HG03432 (cell line): ENCODE data around the gene C6orf89.

Source experiments
- ATAC-seq: cut with Tn5 transposase; IDR thresholded peaks from one replicate; pipeline ENCODE4 v1.9.1; 2021; ENCODE audit warnings: mild to moderate bottlenecking, moderate library complexity; ENCODE audit not compliant: unreplicated experiment

Gene C6orf89

DNA sequence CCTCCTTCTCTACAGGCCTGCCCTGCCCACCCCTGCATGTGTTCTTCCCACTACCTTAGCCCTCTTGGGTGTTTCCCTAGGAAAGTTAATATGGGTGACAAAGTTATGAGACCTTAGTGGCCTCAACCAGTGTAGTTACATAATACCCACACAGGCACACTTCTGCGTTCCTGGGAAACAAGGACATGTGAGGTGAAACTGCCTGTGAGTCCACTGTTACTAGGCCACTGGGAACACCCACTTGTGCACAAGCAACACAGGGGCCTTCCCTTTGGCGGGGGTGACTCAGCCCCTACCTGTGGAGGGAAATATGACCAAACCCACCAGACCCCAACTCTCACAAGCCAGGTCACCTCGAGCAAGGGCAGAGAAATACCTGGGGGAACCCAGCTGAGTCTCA, 81.5 kb downstream of the C6orf89 start:
- ATAC-seq, result no peak

DNA sequence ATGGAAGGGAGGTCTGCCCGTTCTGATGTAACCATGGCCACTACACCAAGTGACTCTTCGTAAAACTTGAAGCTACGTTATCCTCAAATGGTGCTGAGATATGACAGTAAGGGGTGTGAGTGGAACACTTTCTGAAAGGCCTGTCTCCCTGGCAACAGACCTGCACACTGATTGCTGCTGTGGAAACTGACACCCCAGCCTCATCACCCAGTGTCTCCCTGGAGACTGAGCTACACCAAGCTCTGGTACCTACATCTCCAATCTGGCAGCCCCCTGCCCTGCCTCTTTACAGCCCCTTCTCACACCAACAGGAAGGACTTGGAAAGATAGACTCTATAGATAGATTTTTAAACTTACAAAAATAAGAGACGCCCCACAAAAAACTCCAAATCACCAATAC, 82.0 kb downstream of the C6orf89 start:
- no peak for ATAC-seq

DNA sequence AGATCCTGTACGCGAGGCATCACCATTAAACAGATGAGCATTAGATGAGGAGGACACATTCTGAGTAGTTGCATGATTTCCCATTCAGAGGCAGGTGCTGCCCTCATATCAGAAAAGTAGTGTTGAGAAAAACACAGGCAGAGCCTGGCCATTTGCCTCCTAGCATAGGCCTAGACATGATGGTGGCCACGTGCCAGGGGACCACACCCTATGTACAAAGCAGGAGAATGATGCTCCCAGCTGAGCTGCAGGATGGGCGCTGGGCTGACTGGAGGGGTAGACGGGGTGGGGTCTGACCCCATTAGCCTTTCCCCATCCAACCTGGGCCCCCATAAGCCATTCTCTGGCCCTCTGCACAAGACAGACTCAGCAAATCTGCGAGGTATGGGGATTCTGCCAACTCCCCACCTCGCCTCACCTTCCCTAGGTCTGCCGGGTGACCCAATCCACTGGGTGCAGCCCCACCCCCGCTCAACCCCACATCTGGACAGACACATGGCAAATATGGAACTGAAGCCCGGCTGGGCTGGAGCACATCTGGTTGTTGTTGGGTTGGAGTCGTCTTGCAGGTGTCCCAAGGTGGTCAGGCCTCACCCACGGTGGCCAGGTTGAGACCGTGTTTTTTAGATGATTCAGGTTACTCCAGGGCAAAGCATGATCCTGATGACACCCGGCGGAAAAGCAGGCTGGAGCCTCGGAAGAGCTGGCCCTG, 82.7 kb downstream of the C6orf89 start:
- ATAC-seq, result no peak

DNA sequence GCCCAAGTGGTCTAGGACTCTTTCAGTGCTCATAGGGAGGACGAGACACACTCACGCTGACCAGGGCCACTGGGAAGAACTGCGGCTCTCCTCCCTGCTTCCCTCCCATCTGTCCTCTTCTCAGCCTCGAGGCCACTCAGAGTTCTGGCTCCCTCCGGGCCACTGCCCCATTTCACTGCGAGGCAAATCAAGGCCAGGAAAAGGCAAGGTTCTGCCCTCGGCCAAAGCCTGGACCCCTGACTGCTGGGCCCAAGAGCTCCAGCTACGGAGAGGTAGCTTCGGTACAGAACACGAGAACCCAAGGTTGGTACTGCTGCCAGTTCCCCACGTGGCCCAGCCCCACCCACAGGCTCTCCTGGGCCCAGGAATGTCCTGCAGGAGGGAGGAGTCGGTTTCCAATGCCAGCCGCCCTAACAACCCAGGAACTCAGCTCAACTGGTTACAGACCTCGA, 83.5 kb downstream of the C6orf89 start:
- no peak for ATAC-seq

DNA sequence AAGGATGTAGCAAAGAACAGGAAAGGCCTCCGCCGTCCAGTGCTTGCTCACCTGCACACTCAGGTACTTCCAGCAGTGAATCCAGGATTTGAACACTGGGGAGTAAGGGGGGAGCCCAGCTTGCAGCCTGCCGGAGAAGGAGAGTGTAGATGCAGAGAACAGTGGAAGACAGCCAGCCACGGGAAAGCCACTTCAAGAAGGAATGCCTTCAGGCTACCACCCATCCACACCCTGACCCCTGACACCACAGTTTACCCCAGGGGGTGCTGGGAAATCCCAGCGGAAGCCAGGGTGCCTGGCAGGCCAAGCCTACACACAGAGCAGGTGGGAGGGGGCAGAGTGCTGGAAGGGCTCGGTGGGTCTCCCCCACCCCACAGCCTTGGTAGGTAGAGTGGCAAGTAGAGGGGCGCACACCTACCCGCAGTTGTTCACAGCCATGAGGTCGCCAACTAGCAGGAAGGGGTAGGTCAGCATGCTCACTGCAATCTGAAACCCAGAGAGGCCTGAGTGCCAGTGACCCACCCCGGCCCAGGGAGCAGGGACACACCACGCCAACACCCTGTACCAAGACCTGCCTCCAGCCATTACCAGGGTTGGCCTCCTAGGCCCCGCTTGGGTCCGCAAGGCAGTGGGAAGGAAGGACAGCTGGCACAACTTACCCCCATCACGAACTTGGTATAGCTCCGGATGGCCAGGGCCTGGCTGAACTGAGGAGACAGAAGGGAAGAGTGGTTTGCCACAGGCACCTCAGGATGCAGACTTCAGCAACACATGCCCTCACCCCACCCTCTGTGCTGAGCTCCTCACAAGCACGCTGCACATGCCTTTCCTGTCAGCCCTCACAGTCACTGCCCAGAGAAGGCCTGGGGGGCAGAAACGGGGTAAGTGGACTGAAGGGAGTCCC, 84.5 kb downstream of the C6orf89 start:
- ATAC-seq, result no peak

DNA sequence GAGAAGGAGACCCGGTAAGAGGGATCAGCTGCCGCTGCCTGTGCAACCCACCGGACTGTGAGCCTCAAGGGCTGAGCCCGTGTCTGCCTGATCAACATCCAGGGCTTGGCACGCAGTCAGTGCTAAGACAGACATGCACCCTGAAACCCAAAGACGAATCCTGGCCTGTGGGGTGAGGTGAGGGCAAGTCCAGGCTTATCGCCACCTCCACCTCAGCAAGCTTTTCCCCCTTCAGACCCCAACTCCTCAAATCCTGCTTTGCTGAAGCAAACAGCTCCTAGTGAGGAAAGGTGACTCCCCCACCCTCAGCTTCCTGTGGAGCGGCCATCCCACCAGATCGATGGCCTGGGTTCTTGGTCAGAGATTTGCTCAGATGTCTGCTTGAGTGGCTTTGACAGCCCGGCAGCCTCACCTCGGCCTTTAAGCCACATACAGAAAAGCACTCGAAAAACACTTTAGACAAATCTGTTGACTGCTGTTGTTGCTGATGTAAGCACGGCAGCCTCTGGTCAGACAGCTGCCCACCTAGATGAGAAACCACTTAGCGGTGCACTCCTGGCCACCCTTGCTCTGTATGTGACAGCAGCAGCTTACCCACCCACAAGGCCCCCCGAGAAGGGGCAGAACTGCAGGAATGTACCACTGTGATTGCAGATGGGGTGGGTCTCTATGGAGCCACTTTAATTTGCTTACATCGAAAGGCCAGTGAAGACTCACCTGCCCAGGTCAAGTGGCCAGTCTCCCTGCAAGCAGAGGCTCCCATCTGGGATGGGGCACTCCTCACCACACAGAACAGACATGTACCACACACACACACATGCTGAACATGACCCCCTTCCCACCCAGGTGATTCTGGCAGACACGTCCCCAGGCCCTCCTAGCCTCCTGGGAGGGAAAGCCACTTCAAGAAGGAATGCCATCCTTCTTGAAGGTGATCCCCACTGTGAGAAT, 85.4 kb downstream of the C6orf89 start:
- ATAC-seq, result no peak

DNA sequence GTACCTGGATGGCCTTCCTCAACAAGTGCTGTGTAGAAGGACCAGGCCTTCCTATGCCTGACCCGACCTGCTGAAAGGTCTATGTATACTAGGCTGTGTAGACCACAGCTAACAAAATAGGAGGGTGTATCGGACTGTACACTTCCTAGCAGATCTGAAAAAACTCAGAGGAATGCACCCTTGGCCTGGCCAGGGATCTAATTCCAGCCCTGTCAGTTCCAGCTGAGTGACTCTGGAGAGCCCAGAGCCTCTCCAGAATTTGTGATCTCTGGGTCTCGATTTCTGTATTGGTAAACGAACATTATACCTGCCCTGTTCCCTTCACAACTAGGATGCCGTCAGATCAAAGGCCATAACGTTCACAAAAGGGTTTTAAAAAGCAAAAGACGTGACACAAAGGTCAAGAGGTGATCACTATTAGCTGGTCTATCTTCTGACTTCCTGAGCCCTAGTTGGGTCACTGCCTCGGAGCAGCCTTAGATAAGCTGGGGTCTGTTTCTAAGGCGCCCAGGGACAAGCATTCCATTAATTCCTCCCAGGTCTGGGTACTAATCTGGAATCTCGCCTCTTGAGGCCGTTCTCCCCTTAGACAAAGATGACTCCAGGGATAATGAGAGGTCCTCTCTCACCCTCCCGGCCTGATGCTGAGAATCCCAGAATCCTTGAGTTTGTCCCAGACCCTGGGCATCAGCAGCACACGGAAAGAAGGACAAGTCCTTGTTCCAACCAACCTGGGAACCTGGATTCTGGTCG, 86.3 kb downstream of the C6orf89 start:
- no peak for ATAC-seq

DNA sequence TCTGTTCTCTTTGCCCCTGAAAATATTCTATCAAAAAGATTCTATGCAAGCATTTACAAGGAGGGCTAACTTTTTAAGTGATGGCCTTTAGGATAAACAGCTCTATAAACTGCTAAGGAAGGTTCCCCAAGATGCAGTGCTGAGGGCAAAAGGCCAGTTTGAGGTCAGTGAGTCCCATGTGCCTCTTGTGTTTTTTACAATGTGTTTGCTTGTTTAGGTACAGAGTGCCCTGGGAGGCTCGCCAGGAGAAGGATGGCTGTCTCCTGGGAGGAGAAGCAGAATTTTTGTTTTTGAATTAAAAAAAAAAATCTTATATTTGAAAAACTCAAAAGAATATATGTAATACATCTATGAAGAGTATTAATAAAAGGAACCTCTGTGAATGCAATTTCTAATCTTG, 87.4 kb downstream of the C6orf89 start:
- ATAC-seq, result no peak

DNA sequence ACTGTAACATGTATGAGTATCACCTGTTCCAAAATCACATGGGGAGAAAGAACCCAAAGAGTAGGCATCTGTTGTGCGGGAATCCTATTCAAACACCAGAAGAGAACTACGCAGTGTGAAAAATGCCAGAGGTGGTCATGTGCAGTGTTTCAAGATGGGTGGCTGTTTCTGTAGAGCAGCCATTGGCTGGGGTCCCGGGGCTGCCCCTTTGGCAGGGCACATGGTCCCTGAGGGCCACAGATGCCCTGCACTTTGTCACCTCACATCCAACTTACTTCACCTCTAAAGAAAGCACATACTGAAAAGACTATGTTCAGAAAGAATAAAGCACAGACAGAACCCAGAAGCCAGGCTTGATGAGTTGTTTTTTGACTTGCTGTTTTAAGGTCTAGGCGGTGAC, 87.9 kb downstream of the C6orf89 start:
- ATAC-seq, result no peak

DNA sequence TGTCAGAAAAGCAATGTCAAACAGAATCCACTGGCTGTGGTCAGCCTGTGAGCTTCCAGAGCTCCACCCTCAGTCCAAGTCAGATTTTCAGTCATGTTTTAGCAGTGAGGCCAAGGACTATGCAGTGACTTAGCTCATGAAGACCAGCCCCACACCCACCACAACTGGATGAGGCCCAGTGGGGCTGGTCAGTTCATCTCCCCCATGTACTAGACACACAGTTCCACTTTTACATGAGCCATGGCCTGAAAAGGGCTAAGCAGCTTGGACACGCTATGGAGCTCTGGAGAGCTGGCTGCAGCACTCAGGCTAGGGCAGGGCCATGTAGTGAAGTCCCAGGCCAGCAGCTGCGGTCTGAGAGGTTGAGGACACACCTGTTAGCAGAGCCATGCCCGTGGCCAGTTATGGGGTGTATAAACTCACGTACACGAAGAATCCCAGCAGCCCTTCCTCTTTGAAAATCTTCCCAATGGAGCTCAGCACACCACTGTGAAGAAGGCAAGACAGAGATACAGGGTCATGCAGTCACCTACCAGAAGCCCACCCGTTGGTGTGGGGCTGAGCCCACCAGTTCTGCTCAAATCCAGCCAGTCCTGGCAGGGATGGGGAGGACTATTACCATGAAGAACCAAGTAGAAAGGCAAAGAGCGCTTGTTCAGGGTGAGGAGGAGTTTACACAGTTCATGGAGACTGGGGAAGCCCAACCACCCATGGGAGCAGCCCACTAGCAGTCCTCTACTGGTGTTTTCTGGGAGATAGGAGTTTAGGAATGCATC, 89.7 kb downstream of the C6orf89 start:
- ATAC-seq, result no peak

DNA sequence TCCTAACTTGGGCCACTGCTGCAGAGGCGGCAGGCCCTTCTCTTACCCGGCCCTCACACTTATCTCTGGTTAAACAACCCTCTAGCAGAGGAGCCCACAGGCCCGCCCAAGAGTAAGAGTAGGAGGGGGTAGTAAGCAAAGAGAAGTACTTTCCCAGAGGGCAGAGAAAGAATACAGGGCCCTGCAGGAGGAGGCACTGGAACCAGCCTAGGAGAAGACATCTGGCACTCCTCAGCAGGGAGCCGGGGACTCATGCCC, 90.2 kb downstream of the C6orf89 start:
- no peak for ATAC-seq

DNA sequence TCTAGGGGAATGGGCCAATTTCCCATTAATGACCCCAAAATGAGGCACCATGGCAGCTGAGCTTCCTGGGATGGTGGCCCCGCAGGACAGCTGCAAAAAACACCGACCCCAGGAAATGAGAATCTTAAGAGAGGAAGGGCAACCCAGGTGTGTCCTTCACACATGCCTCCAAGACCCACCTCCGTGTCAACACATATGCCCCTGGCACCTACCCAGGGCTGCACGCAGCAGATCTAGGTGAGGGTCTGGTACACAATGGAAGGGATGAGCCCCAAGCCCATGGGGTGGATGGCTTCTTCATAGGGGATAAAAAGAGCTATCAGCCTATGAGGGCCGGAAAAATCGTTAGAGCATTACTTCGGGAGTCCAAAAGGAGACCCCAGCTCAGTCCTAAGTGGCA, 90.8 kb downstream of the C6orf89 start:
- no peak for ATAC-seq

DNA sequence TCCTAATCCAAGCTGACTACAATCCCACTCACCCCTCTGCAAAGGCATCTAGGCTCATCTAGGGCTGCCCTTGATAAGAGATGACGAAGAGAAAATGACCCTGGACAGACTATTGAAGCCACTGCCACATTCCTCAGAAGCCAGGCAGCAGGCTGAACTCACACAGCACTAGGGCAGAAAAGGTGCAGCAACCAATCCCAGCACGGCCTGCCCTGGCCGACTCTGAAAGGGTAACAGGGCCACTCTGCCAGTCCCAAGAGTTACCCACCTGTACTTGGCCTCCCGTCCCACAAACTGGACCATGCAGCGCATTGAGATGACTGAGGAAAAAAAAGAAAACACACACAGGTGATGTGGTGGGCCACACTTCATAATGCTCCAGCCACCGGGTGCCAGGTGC, 91.2 kb downstream of the C6orf89 start:
- no peak for ATAC-seq

DNA sequence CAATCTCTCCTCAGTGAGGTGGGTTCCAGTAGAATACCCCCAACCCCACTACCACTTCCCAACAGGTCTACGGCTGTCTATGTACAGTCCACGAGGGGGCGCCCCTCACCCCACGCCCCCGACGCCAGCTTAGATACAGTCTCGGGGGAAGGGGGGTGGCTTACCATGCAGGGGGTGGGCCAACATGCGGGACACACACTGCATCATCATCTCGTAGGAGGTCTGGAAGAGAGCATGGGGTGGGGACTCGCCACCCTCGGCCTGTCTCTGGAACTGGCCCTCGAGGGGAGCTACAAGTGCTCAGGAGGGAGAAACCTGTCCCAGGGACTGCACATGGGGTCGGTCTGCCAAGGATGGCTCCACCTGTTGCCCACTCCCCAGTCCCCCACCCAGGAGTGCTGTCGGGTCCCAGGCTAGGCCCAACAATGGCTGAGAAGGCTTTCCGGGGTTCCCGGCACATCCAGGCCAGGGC, 91.8 kb downstream of the C6orf89 start:
- no peak for ATAC-seq
